ENCODE measurements around the gene SLC4A1. TPM values are rescaled to one million over a fixed set of nuclear protein-coding genes. Genes with fewer than 3 reads are reported as not detected.

SLC4A1 gene
- total and polyA plus RNA-seq, 3 donors from 2014 or later: 0.12 to 0.71 (median 0.37) TPM

DNA sequence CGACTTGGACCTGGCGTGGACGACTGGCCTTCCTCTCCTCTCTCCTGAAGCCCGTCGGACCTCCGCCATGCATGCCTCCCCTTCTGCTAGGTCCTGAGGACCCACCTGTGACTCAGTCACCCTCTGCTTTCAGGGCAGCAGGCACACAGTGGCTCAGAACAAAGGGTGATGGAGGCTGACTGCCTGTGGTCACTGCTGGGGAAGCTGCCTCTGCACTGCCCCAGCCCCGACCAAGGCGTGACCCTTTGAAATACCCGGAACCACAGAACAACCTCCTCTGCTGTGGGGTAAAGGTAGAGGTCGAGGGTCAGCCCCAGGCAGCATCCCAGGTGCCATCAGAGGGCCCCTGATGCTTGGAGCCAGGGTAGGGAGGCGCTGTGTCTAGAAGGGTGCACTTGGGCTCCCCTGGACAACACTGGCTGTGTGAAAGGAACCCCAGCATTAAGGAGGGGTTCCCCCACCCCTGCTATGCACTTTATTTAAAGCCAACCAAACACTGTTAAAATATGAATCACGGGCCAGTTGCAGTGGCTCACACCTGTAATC is 12.5 kb upstream of the SLC4A1 start:
- Histone ChIP-seq H3K36me3 (ENCODE audit: low read depth, missing control alignments) (no peaks in the 10 kb centered on the region), H3K4me1 (peaks cover 24% of the 10 kb centered on the region), H3K27ac (peak overlapping the region; percentile 42 to 79), H3K27me3 (no peaks in the 10 kb centered on the region), H3K4me3 (no peak overlapping the region), H3K9me3 (no peaks in the 10 kb centered on the region)
- DNase-seq: no peak
- WGBS, 2 donors: 51 to 56% methylated on average over 10 to 12 of the region's 12 CpGs
- intact Hi-C loops (cut with DNase I; ENCODE audit: low total_unique reads): no loop called here
- TF ChIP-seq, protein P1, sequence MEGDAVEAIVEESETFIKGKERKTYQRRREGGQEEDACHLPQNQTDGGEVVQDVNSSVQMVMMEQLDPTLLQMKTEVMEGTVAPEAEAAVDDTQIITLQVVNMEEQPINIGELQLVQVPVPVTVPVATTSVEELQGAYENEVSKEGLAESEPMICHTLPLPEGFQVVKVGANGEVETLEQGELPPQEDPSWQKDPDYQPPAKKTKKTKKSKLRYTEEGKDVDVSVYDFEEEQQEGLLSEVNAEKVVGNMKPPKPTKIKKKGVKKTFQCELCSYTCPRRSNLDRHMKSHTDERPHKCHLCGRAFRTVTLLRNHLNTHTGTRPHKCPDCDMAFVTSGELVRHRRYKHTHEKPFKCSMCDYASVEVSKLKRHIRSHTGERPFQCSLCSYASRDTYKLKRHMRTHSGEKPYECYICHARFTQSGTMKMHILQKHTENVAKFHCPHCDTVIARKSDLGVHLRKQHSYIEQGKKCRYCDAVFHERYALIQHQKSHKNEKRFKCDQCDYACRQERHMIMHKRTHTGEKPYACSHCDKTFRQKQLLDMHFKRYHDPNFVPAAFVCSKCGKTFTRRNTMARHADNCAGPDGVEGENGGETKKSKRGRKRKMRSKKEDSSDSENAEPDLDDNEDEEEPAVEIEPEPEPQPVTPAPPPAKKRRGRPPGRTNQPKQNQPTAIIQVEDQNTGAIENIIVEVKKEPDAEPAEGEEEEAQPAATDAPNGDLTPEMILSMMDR (IDR thresholded peaks at IDR 0.05): no peak
- no peak for TF ChIP-seq POLR2A (IDR thresholded peaks at IDR 0.05)

DNA sequence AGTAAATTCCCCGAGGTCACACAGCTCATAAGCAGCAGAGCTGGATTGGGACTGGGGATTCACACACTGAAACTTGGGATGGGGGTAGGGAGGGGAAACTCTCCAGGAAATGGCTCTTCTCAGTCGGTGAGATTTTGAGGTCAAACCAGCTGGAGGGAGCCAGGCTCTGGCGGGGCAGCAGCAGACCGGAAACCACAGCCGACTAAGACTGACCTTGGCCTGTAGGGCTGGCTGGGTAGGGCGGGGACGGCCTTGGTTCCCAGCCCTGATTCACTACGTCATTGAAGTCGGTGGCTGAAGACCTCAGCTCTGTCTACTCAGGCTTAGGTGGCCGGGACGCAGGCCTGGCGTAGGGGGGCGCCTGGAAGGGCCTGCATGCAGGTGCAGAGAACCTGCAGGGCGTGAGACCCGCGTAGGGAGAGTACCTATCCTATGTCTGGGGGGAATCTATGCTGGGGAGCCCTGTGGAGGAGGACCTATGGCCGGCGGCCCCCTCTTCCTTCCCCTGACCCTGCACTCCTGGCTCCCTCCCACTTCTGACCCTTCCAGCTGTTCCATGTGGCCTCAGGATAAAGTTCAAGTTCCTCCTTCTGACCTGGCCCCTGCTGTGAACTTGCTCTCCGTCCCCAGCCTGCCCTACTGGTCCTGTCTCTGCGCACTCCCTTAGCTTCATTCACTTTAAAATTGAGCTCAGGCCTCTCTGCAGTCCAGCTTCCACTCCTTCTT is 11.9 kb upstream of the SLC4A1 start:
- H3K27ac ChIP-seq: peak overlapping the region; percentile 42 to 79
- no peaks in the 10 kb centered on the region for H3K36me3 ChIP-seq (ENCODE audit: low read depth, missing control alignments)
- intact Hi-C loops (cut with DNase I; ENCODE audit: low total_unique reads): no loop called here
- H3K4me3 ChIP-seq: no peak overlapping the region
- no peaks in the 10 kb centered on the region for H3K27me3 ChIP-seq
- DNase-seq: peak; percentile 89
- 21 to 23% methylated on average over 12 to 20 of the region's 20 CpGs for WGBS, 2 donors
- H3K9me3 ChIP-seq: no peaks in the 10 kb centered on the region
- H3K4me1 ChIP-seq: peaks cover 24% of the 10 kb centered on the region
- TF ChIP-seq POLR2A (IDR thresholded peaks at IDR 0.05): no peak
- TF ChIP-seq, protein P1 (IDR thresholded peaks at IDR 0.05): no peak

DNA sequence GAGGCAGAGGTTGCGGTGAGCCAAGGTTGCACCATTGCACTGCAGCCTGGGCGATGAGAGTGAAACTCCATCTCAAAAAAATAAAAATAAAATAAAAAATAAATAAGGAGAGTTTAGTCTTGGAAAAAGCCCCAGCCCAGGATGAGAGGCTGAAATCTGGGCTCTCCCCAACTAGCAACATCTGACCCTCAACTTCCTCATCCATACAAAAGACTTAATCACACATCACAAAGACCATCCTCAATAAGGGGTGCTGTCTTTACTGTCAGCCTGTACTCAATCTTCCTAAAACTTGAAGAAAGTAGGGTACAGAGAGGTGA is 11.4 kb upstream of the SLC4A1 start:
- no peak overlapping the region for H3K4me3 ChIP-seq
- peak overlapping the region in 1 of 2 donors; percentile 79 for H3K27ac ChIP-seq
- H3K4me1 ChIP-seq: peaks cover 24% of the 10 kb centered on the region
- no peaks in the 10 kb centered on the region for H3K36me3 ChIP-seq (ENCODE audit: low read depth, missing control alignments)
- no peaks in the 10 kb centered on the region for H3K9me3 ChIP-seq
- H3K27me3 ChIP-seq: no peaks in the 10 kb centered on the region
- DNase-seq: no peak
- WGBS, 2 donors: 84 to 85% methylated on average over 2 of the region's 2 CpGs
- intact Hi-C loops (cut with DNase I; ENCODE audit: low total_unique reads): no loop called here
- TF ChIP-seq, protein P1 (IDR thresholded peaks at IDR 0.05): no peak
- TF ChIP-seq POLR2A (IDR thresholded peaks at IDR 0.05): no peak

DNA sequence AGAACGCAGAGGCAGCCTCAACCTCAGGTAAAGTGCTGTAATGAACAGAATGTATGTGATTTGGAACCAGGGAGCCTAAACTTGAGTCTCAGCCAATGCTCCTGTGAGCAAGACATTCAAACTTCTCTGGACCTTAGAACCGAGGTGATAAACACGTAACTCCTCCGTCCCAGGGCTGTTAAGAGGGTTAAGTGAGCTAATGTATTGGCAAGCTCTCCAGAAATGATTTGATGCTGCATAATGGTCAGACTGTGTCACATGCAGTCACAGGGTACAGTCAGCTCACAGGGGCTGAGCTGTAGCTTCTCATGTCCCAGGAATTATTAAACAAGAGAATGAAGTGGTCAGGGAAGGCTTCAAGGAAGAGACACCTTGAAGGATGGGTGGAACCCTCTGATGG is 10.0 kb upstream of the SLC4A1 start:
- H3K27me3 ChIP-seq: no peaks in the 10 kb centered on the region

More for the DNA sequence above, 10.0 kb upstream of the SLC4A1 start:
- no peak for DNase-seq
- Histone ChIP-seq H3K27ac (no peak overlapping the region), H3K4me3 (no peak overlapping the region), H3K9me3 (no peaks in the 10 kb centered on the region), H3K4me1 (peaks cover 24% of the 10 kb centered on the region), H3K36me3 (ENCODE audit: low read depth, missing control alignments) (no peaks in the 10 kb centered on the region)
- no peak for TF ChIP-seq POLR2A (IDR thresholded peaks at IDR 0.05)
- TF ChIP-seq, protein P1 (IDR thresholded peaks at IDR 0.05): no peak
- intact Hi-C loops (cut with DNase I; ENCODE audit: low total_unique reads): no loop called here
- 61 to 77% methylated on average over 3 to 4 of the region's 4 CpGs for WGBS, 2 donors

Measured in testis (tissue), 3 donors.